GM21737 (cell line): ENCODE data around the gene PVALEF.

Experiments used
- ATAC-seq: cut with Tn5 transposase; IDR thresholded peaks from one replicate; pipeline ENCODE4 v1.9.1; 2021; ENCODE audit warnings: mild to moderate bottlenecking, moderate library complexity; ENCODE audit not compliant: unreplicated experiment

The PVALEF gene

GRCh38 chr17:81231766-81232581, 66.7 kb downstream of the PVALEF start:
- no peak for ATAC-seq
